ENCODE measurements around the gene CAVIN3. TPM values are rescaled to one million over a fixed set of nuclear protein-coding genes. Genes with fewer than 3 reads are reported as not detected.

The CAVIN3 gene
- total and polyA plus RNA-seq, 2 of the 8 experiments (the other 6 are each of a cell fraction or from before 2014, with no cell fraction given): 17.7 to 26.4 TPM

- H2BK15ac ChIP-seq (ENCODE audit: low read length): no peak overlapping the region
- no peak overlapping the region for H4K91ac ChIP-seq (replicated peaks; ENCODE audit: insufficient read length, low read length)
- no peaks in the 10 kb centered on the region for H3K23me2 ChIP-seq (ENCODE audit: low read depth, low read length)
- no peak overlapping the region for H2BK120ac ChIP-seq (replicated peaks; ENCODE audit: low read depth, low read length)
- H3K18ac ChIP-seq (ENCODE audit: extremely low read depth, low read length): no peak overlapping the region
- no peaks in the 10 kb centered on the region for H3K27me3 ChIP-seq (replicated peaks in 1 of 4; ENCODE audit: control insufficient read depth in 3 of 4, extremely low read depth in 1 of 4, insufficient read depth in 3 of 4, low read length in 3 of 4)
- no peak overlapping the region for H2AFZ ChIP-seq (ENCODE audit: low read length)
- CTCF ChIA-PET (ENCODE audit: partially characterized antibody): interaction anchor here (0.7 to 7.8 kb wide), 9 partner anchors 10 to 109 kb away, joined by 3 to 97 read pairs (median 4); no protein-coding TSS in a partner anchor
- DNase-seq (ENCODE audit: low read depth in 1 of 2, low spot score in 2 of 2): no peak
- H3K56ac ChIP-seq (replicated peaks; ENCODE audit: insufficient read length, low read depth, low read length): no peak overlapping the region
- H3K14ac ChIP-seq (ENCODE audit: insufficient read length): no peak overlapping the region
- no peak overlapping the region for H2BK12ac ChIP-seq (ENCODE audit: low read depth, low read length)
- no peak overlapping the region for H3K4me2 ChIP-seq (ENCODE audit: insufficient read depth in 1 of 2, low read depth in 2 of 2, low read length in 2 of 2)
- H3K4ac ChIP-seq (replicated peaks; ENCODE audit: insufficient read length, low read depth, low read length): no peak overlapping the region
- H3K36me3 ChIP-seq (ENCODE audit: control insufficient read depth in 2 of 4, insufficient read depth in 4 of 4, low read length in 3 of 4): no peaks in the 10 kb centered on the region
- no peaks in the 10 kb centered on the region for H3K79me2 ChIP-seq (ENCODE audit: control insufficient read depth in 1 of 2, insufficient read depth in 2 of 2, low read length in 2 of 2)
- no peak for FAIRE-seq
- POLR2A ChIA-PET (ENCODE audit: partially characterized antibody): no interaction called here
- H2BK5ac ChIP-seq (ENCODE audit: low read depth, low read length): no peak overlapping the region
- no peak overlapping the region for H3K23ac ChIP-seq (ENCODE audit: insufficient read length)
- no peak overlapping the region for H3K9ac ChIP-seq (replicated peaks in 1 of 4; ENCODE audit: extremely low read depth in 1 of 4, low read depth in 3 of 4, low read length in 3 of 4)
- no peak overlapping the region for H3K4me3 ChIP-seq (ENCODE audit: extremely low read depth in 1 of 4, insufficient read depth in 2 of 4, low read depth in 3 of 4, low read length in 4 of 4)
- no peak overlapping the region for H2BK20ac ChIP-seq (ENCODE audit: low read length)
- no peak overlapping the region for H4K8ac ChIP-seq (ENCODE audit: extremely low read depth, insufficient read depth, low read length)
- H3K9me3 ChIP-seq (ENCODE audit: insufficient read depth in 2 of 2, low read depth in 1 of 2, low read length in 1 of 2): no peaks in the 10 kb centered on the region
- H3K79me1 ChIP-seq (ENCODE audit: low read depth, low read length): no peaks in the 10 kb centered on the region
- H4K5ac ChIP-seq (ENCODE audit: insufficient read length, low read depth, low read length): no peak overlapping the region
- peaks cover 0 to 4% (median 0%) of the 10 kb centered on the region in 4 experiments; a peak in 1 of 7 replicates for H3K4me1 ChIP-seq (replicated peaks in 1 of 4; ENCODE audit: control insufficient read depth in 3 of 4, insufficient read depth in 4 of 4, low read length in 3 of 4)
- H2AK5ac ChIP-seq (ENCODE audit: low read depth, low read length): no peak overlapping the region
- no peaks in the 10 kb centered on the region for H4K20me1 ChIP-seq (replicated peaks in 1 of 2; ENCODE audit: control insufficient read depth in 1 of 2, insufficient read depth in 2 of 2, low read length in 2 of 2)
- no peak overlapping the region for H3K27ac ChIP-seq (ENCODE audit: low read depth, low read length)
- 93% methylated on average over 3 of the region's 3 CpGs; no CpG with 5 or more reads in 1 of the 2 experiments for WGBS, 2 experiments (ENCODE audit: extremely low coverage in 1 of 2, insufficient coverage in 1 of 2, insufficient read length in 1 of 2, insufficient replicate concordance in 2 of 2, low coverage in 1 of 2, low lambda C conversion rate in 2 of 2, missing lambda C conversion rate in 1 of 2)
- TF ChIP-seq EGR1 (IDR thresholded peaks at IDR 0.05; ENCODE audit: borderline replicate concordance, low read depth, low read length): no peak
- no peak for TF ChIP-seq EP300 (IDR thresholded peaks at IDR 0.05; ENCODE audit: borderline replicate concordance in 1 of 2, low read depth in 2 of 2, low read length in 2 of 2)
- no peak for TF ChIP-seq E2F6 (IDR thresholded peaks at IDR 0.05)
- TF ChIP-seq KDM4A (IDR thresholded peaks at IDR 0.05; ENCODE audit: low read depth, low read length, severe bottlenecking): no peak
- TF ChIP-seq GTF2F1 (IDR thresholded peaks at IDR 0.05; ENCODE audit: borderline replicate concordance, low read depth, low read length): no peak
- no peak for TF ChIP-seq NANOG (IDR thresholded peaks at IDR 0.05; ENCODE audit: insufficient read depth, low read depth, low read length, poor library complexity, severe bottlenecking)
- TF ChIP-seq BRCA1 (IDR thresholded peaks at IDR 0.05; ENCODE audit: low read depth, low read length): no peak
- TF ChIP-seq MAX (IDR thresholded peaks at IDR 0.05): no peak
- TF ChIP-seq RNF2 (IDR thresholded peaks at IDR 0.05; ENCODE audit: borderline replicate concordance, low read depth, low read length, missing control alignments, poor library complexity, severe bottlenecking): no peak
- TF ChIP-seq GABPA (IDR thresholded peaks at IDR 0.05; ENCODE audit: borderline replicate concordance, insufficient read depth, low read length): no peak
- TF ChIP-seq BCL11A (IDR thresholded peaks at IDR 0.05; ENCODE audit: low read depth in 2 of 2, low read length in 2 of 2): no peak
- no peak for TF ChIP-seq HDAC2 (IDR thresholded peaks at IDR 0.05; ENCODE audit: borderline replicate concordance in 1 of 2, low read depth in 2 of 2, low read length in 2 of 2)
These were observed 39.9 kb upstream of the CAVIN3 start for GRCh38 chr11:6360183-6360582.

Data from H1 (cell line).